Measurements from ENCODE around the gene RPS3A. TPM values are rescaled to one million over a fixed set of nuclear protein-coding genes. Genes with fewer than 3 reads are reported as not detected.

Gene RPS3A
- total RNA-seq, 4 donors from 2014 or later = 905 to 2,947 (median 1,612) TPM

DNA sequence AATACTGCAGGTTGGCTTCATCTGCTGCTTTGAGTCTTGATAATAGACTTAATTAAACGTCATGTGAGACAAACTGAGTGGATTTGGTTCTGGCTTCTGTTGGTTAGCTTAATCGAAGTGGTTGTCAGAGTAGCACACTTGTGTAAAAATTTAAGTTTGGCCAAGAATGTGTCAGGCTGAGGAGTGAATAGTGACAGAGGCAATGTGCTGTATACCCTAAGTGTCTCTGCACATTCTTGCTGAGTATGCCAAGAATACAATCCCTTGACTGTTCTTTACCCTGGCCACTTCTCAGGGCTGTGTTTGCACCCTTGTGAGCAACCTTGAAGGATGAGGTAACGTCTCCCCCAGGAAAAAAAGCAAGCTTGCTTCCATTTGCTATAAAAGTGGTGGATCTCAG lies 14.9 kb downstream of the RPS3A start:
- no peak overlapping the region for H3K4me3 ChIP-seq
- no peak overlapping the region for H3K27ac ChIP-seq
- no peaks in the 10 kb centered on the region for H3K27me3 ChIP-seq
- H3K9me3 ChIP-seq = no peaks in the 10 kb centered on the region
- intact Hi-C loops (cut with DNase I; ENCODE audit: low total_unique reads) (no loop called here), in situ Hi-C loops (cut with MboI; ENCODE audit: low pct_ligation_motif_present in 1 of 4, low pct_unique_long_range_greater_than_20kb in 1 of 4, low sequenced_read_pairs in 3 of 4) (loop anchor here in 3 of 4 donors (25.0 kb wide), 2 partner anchors 248 to 498 kb away; no protein-coding TSS in a partner anchor)
- H3K36me3 ChIP-seq = no peaks in the 10 kb centered on the region
- WGBS, 2 donors (ENCODE audit: low coverage in 1 of 2) = 53 to 71% methylated on average over 2 to 3 of the region's 3 CpGs
- no peaks in the 10 kb centered on the region for H3K4me1 ChIP-seq
- TF ChIP-seq POLR2A (IDR thresholded peaks at IDR 0.05) (no peak), EP300 (IDR thresholded peaks at IDR 0.05; ENCODE audit: low read depth) (no peak), POLR2AphosphoS5 (IDR thresholded peaks at IDR 0.05) (no peak)
- TF ChIP-seq, protein P1, sequence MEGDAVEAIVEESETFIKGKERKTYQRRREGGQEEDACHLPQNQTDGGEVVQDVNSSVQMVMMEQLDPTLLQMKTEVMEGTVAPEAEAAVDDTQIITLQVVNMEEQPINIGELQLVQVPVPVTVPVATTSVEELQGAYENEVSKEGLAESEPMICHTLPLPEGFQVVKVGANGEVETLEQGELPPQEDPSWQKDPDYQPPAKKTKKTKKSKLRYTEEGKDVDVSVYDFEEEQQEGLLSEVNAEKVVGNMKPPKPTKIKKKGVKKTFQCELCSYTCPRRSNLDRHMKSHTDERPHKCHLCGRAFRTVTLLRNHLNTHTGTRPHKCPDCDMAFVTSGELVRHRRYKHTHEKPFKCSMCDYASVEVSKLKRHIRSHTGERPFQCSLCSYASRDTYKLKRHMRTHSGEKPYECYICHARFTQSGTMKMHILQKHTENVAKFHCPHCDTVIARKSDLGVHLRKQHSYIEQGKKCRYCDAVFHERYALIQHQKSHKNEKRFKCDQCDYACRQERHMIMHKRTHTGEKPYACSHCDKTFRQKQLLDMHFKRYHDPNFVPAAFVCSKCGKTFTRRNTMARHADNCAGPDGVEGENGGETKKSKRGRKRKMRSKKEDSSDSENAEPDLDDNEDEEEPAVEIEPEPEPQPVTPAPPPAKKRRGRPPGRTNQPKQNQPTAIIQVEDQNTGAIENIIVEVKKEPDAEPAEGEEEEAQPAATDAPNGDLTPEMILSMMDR (IDR thresholded peaks at IDR 0.05) = no peak
- DNase-seq = no peak

- Histone ChIP-seq H3K36me3 (no peaks in the 10 kb centered on the region), H3K27me3 (no peaks in the 10 kb centered on the region), H3K4me1 (no peaks in the 10 kb centered on the region), H3K27ac (no peak overlapping the region), H3K4me3 (no peak overlapping the region), H3K9me3 (no peaks in the 10 kb centered on the region)
- DNase-seq = no peak
- in situ Hi-C loops (cut with MboI; ENCODE audit: low pct_ligation_motif_present in 1 of 4, low pct_unique_long_range_greater_than_20kb in 1 of 4, low sequenced_read_pairs in 3 of 4) (loop anchor here in 3 of 4 donors (25.0 kb wide), 2 partner anchors 247 to 497 kb away; no protein-coding TSS in a partner anchor), intact Hi-C loops (cut with DNase I; ENCODE audit: low total_unique reads) (loop anchor here (5.0 kb wide), 1 partner anchor 247 kb away; no protein-coding TSS in a partner anchor)
- 66 to 89% methylated on average over 4 to 5 of the region's 5 CpGs for WGBS, 2 donors (ENCODE audit: low coverage in 1 of 2)
- TF ChIP-seq POLR2AphosphoS5 (IDR thresholded peaks at IDR 0.05) (no peak), POLR2A (IDR thresholded peaks at IDR 0.05) (no peak), EP300 (IDR thresholded peaks at IDR 0.05; ENCODE audit: low read depth) (no peak)
- TF ChIP-seq, protein P1 (IDR thresholded peaks at IDR 0.05) = no peak
Measured at GRCh38 chr4:151114986-151115385, 15.6 kb downstream of the RPS3A start.

GRCh38 chr4:151117371-151117962 lies 18.0 kb downstream of the RPS3A start:
- Histone ChIP-seq H3K36me3 (peaks cover 0 to 19% (median 8%) of the 10 kb centered on the region in 4 donors), H3K27ac (peak overlapping the region in 1 of 4 donors; percentile 14), H3K9me3 (no peaks in the 10 kb centered on the region), H3K27me3 (no peaks in the 10 kb centered on the region), H3K4me3 (no peak overlapping the region), H3K4me1 (no peaks in the 10 kb centered on the region)
- WGBS, 2 donors (ENCODE audit: low coverage in 1 of 2) = 41 to 46% methylated on average over 11 to 14 of the region's 14 CpGs
- intact Hi-C loops (cut with DNase I; ENCODE audit: low total_unique reads) = loop anchor here (5.0 kb wide), 1 partner anchor 245 kb away; no protein-coding TSS in a partner anchor
- in situ Hi-C loops (cut with MboI; ENCODE audit: low pct_ligation_motif_present in 1 of 4, low pct_unique_long_range_greater_than_20kb in 1 of 4, low sequenced_read_pairs in 3 of 4) = loop anchor here in 3 of 4 donors (25.0 kb wide), 2 partner anchors 245 to 495 kb away; no protein-coding TSS in a partner anchor
- TF ChIP-seq POLR2A (IDR thresholded peaks at IDR 0.05) (no peak), EP300 (IDR thresholded peaks at IDR 0.05; ENCODE audit: low read depth) (no peak), POLR2AphosphoS5 (IDR thresholded peaks at IDR 0.05) (no peak)
- TF ChIP-seq, protein P1 (IDR thresholded peaks at IDR 0.05) = peak; percentile 55 to 72 (median 63)
- DNase-seq = peak; percentile 63

DNA sequence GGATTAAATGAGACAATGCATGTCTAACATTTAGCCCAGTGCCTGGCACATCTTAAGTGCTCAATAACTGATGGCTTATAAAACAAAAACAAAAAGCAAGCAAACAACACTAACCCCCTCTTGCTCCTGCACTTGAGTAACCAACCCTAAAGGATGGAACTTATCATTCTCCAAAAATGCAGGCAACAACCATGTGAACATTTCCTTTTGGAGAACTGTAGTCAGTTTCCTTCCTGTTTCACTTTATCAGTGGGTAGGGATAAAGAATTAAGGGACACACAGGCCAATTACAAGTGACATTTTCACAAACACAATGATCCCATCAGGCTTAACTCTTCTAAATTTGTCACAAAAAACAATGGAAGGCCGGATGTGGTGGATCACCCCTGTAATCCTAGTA lies 30.4 kb downstream of the RPS3A start:
- WGBS, 2 donors (ENCODE audit: low coverage in 1 of 2) = 77 to 100% methylated on average over 1 of the region's 1 CpG
- H3K9me3 ChIP-seq = no peaks in the 10 kb centered on the region
- H3K4me1 ChIP-seq = no peaks in the 10 kb centered on the region
- no peaks in the 10 kb centered on the region for H3K27me3 ChIP-seq
- peaks cover 0 to 58% (median 21%) of the 10 kb centered on the region in 4 donors for H3K36me3 ChIP-seq
- in situ Hi-C loops (cut with MboI; ENCODE audit: low pct_ligation_motif_present in 1 of 4, low pct_unique_long_range_greater_than_20kb in 1 of 4, low sequenced_read_pairs in 3 of 4) (loop anchor here in 1 of 4 donors (25.0 kb wide), 1 partner anchor 233 kb away; no protein-coding TSS in a partner anchor), intact Hi-C loops (cut with DNase I; ENCODE audit: low total_unique reads) (loop anchor here (2.0 kb wide), 1 partner anchor 17 kb away; no protein-coding TSS in a partner anchor)
- H3K4me3 ChIP-seq = no peak overlapping the region
- DNase-seq = no peak
- H3K27ac ChIP-seq = no peak overlapping the region
- TF ChIP-seq, protein P1 (IDR thresholded peaks at IDR 0.05) = no peak
- TF ChIP-seq POLR2A (IDR thresholded peaks at IDR 0.05) = no peak
- no peak for TF ChIP-seq EP300 (IDR thresholded peaks at IDR 0.05; ENCODE audit: low read depth)
- TF ChIP-seq POLR2AphosphoS5 (IDR thresholded peaks at IDR 0.05) = no peak

Measured in transverse colon (tissue), 4 donors.